Measurements from ENCODE around the gene CXADR.

- TF ChIP-seq CTCF (IDR thresholded peaks at IDR 0.05) = no peak
- TF ChIP-seq EZH2 (IDR thresholded peaks at IDR 0.05) = no peak
- no peak for TF ChIP-seq EZH2phosphoT487 (IDR thresholded peaks at IDR 0.05)
Measured at GRCh38 chr21:17472182-17472581, 40.7 kb upstream of the CXADR start.
